GM19023 (cell line): ENCODE data around the gene EML5.

Experiments used
- ATAC-seq: cut with Tn5 transposase; IDR thresholded peaks from one replicate; pipeline ENCODE4 v1.9.1; 2021; ENCODE audit warnings: mild to moderate bottlenecking, moderate library complexity; ENCODE audit not compliant: unreplicated experiment

The EML5 gene

GRCh38 chr14:88625671-88626070, 167.1 kb downstream of the EML5 start:
- ATAC-seq, result no peak

GRCh38 chr14:88621100-88621499, 171.7 kb downstream of the EML5 start:
- no peak for ATAC-seq

- no peak for ATAC-seq
These were observed 174.3 kb downstream of the EML5 start for GRCh38 chr14:88618476-88618875.

GRCh38 chr14:88617479-88617878, 175.3 kb downstream of the EML5 start:
- no peak for ATAC-seq

- no peak for ATAC-seq
These were observed 176.1 kb downstream of the EML5 start for GRCh38 chr14:88616697-88617096.

GRCh38 chr14:88614218-88614907, 178.4 kb downstream of the EML5 start:
- ATAC-seq, result no peak

- ATAC-seq, result no peak
These were observed 179.2 kb downstream of the EML5 start for GRCh38 chr14:88613552-88614010.

GRCh38 chr14:88612981-88613380, 179.8 kb downstream of the EML5 start:
- no peak for ATAC-seq

- ATAC-seq, result no peak
These were observed 180.9 kb downstream of the EML5 start for GRCh38 chr14:88611878-88612277.

- no peak for ATAC-seq
These were observed 184.9 kb downstream of the EML5 start for GRCh38 chr14:88607829-88608228.

- no peak for ATAC-seq
These were observed 187.2 kb downstream of the EML5 start for GRCh38 chr14:88605594-88605993.

GRCh38 chr14:88604212-88604611, 188.5 kb downstream of the EML5 start:
- no peak for ATAC-seq

GRCh38 chr14:88599761-88600439, 192.9 kb downstream of the EML5 start:
- ATAC-seq, result peak; percentile 92

- ATAC-seq, result peak; percentile 38
These were observed 193.4 kb downstream of the EML5 start for GRCh38 chr14:88599326-88599725.

GRCh38 chr14:88598097-88598675, 194.6 kb downstream of the EML5 start:
- ATAC-seq, result no peak

GRCh38 chr14:88597601-88598000, 195.2 kb downstream of the EML5 start:
- ATAC-seq, result no peak

GRCh38 chr14:88597038-88597437, 195.7 kb downstream of the EML5 start:
- no peak for ATAC-seq

GRCh38 chr14:88592031-88592430, 200.7 kb downstream of the EML5 start:
- no peak for ATAC-seq

- ATAC-seq, result no peak
These were observed 202.6 kb downstream of the EML5 start for GRCh38 chr14:88590173-88590572.

GRCh38 chr14:88588081-88588480, 204.7 kb downstream of the EML5 start:
- ATAC-seq, result no peak

- no peak for ATAC-seq
These were observed 208.3 kb downstream of the EML5 start for GRCh38 chr14:88584451-88584850.

GRCh38 chr14:88576222-88576621, 216.5 kb downstream of the EML5 start:
- no peak for ATAC-seq
